HG02884 (cell line): ENCODE measurements around the gene ACKR4.
"Not testable (repeated sequence)": the region's sequence is repeated elsewhere in the genome, so short reads cannot be mapped to it uniquely, and the experiment has no call there.

Experiments used
- ATAC-seq: cut with Tn5 transposase; IDR thresholded peaks from one replicate; pipeline ENCODE4 v1.9.1; 2021; ENCODE audit warnings: mild to moderate bottlenecking, moderate library complexity; ENCODE audit not compliant: unreplicated experiment

Gene ACKR4

DNA sequence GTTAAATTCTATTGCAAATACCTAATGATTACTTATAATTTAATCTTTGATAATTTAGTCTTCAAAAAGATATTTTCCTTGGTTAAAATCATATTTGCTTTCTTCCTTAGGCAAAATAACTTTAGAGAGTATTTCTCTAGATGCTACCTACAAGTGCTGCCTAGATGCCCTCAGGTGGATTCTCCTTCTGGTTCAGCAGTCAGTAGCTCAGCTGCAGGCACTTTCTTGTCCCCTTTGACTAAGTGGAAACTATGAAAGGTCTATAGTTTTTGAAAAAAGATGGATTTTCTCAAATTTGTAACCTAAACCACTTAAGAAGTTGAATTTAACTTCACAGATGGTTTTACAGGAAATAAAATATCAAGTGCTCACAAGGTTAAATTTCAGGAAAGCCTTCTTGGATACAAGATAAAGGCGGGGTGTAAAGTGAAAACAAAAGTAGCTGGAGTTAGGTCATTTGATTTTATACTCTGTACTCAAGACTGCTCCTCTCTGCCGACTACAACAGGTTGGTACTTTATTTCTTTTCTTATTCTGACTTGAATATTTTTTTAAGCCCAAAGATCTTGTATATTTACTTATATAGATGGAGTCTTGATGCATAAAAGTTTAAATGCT lies at the start of gene ACKR4:
Gene ACKR4, plus strand, starts transcription at position 455 of the 618 bp plus-strand sequence. CDS start 3,128 bp downstream, outside the sequence.
- ATAC-seq = no peak

DNA sequence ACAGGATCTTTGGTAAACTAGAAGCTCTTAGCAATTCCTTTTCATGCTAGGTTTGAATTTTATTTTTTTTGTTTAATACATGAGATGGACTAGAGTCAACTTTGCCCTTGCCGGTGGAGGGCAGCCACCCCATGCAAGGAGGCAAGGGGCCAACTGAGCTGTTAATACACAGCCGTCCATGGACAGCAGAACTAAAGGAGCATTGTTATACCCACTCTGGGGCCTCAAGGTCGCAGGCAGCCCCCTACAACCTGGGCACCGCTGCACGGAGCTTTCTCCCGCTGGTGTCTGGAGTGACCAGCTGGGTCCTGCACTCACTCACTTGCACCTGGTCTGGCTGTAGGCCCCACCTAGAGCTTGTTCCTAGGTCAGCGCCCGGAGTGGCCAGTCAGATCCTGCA lies 47.9 kb upstream of the ACKR4 start:
- no peak for ATAC-seq

GRCh38 chr3:132549890-132550578 lies 47.0 kb upstream of the ACKR4 start:
- peak; percentile 89 for ATAC-seq

DNA sequence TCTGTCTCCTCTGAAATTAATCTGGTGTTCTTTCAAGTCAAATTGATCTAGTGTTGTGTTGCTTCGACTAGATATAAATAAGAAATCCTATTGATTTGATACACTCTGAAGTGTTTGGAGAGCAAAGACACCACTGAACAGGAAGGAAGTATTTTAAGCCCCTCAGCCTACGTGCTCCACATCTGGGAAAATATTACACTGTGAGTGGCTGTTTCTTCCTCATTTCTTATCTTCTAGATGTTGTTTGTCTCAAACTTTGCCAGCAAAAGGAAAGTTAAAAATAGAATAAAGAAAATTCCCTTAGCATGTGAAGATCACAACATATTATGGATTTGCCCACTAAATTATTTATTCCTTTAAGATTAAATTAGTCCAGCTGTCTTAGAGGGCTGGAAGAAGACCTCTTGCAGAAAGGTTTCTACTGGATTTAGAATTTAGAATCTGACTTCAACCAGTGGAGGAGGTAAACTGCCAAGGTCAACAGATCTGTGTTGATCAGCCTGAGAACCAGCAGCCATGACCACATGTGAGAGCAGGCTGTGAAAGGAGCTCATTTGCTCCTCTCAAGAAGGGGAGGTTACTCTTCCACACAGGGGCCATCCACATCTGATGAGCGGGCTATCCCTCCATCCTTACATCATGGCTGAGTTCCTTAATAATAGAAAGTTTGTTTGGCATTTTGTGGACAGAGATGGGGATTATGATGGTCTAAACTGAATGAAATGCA lies 46.3 kb upstream of the ACKR4 start:
- ATAC-seq = peak; percentile 9

GRCh38 chr3:132553826-132554225 lies 43.2 kb upstream of the ACKR4 start:
- ATAC-seq = no peak

- ATAC-seq = no peak
Measured at GRCh38 chr3:132554437-132554836, 42.6 kb upstream of the ACKR4 start.

DNA sequence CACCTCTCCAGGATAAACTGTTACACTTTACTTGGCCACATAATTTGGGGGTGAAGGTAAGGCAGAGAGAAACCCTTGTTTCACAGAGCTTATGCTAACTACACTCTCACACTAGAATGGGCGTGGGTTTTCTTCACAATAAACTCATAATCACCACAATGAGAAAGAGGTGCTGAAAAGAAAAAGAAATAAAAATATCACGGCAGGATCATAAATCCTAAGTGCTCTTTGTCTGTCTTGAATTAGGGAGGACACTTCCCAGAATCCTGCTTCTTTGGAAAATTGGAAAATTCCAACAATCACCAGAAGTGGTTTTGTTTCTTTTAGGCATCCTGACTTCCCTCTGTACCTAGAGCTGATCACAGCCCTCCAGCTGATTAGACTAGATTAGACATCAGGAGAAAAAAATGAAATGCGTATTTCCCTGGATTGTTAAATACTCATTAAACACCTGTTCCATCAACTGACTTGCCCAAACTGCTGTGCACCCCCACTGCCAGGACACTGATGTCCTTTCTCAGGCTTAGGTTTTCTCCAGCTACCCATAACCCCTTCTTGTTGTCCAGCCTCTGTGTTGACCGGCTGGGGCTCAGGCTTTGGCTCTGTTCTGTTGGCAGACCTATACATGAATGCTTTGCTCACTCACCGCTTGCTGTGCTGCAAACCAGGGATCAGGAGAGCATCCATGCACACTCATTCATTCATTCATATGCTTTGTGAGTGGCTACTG lies 41.6 kb upstream of the ACKR4 start:
- no peak for ATAC-seq

DNA sequence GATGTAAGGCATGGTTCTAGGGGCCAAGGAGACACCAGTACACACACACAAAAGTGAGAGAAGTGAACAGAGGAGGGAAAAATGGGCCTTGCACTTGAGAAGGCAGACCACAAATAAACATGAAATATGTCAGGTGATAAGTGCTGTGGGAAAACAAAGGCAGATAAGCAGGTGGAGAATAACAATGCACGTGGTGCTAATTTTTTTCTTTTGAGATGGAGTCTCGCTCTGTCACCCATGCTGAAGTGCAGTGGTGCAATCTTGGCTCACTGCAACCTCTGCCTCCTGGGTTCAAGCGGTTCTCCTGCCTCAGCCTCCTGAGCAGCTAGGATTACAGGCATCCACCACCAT lies 41.1 kb upstream of the ACKR4 start:
- ATAC-seq = not testable (repeated sequence)

GRCh38 chr3:132556508-132557159 lies 40.4 kb upstream of the ACKR4 start:
- no peak for ATAC-seq

- ATAC-seq = no peak
Measured at GRCh38 chr3:132561003-132561402, 36.1 kb upstream of the ACKR4 start.

- ATAC-seq = no peak
Measured at GRCh38 chr3:132563420-132564069, 33.5 kb upstream of the ACKR4 start.

GRCh38 chr3:132564070-132564465 lies 33.0 kb upstream of the ACKR4 start:
- no peak for ATAC-seq

- ATAC-seq = no peak
Measured at GRCh38 chr3:132568422-132568821, 28.6 kb upstream of the ACKR4 start.

GRCh38 chr3:132569153-132569552 lies 27.9 kb upstream of the ACKR4 start:
- ATAC-seq = no peak

GRCh38 chr3:132569580-132569979 lies 27.5 kb upstream of the ACKR4 start:
- ATAC-seq = no peak

DNA sequence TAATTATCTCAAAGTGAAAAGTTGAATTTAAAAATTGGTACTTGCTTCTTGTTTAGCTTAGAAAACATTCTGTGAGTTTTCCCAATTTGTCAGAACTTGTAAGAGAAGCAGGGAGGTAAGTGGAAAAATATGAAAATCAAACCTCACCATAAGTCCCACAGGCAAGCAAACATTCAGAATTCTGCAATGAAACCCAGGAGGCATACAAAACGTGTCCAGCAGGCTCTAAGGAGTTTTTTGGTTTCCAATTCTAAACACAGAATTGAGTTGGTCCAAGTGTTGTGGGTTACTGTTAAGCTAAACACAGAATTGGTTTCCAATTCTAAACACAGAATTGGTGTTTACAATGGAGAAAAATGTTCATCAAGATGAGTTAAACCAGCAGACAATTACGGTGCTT lies 27.1 kb upstream of the ACKR4 start:
- no peak for ATAC-seq

- no peak for ATAC-seq
Measured at GRCh38 chr3:132573797-132574211, 23.3 kb upstream of the ACKR4 start.

DNA sequence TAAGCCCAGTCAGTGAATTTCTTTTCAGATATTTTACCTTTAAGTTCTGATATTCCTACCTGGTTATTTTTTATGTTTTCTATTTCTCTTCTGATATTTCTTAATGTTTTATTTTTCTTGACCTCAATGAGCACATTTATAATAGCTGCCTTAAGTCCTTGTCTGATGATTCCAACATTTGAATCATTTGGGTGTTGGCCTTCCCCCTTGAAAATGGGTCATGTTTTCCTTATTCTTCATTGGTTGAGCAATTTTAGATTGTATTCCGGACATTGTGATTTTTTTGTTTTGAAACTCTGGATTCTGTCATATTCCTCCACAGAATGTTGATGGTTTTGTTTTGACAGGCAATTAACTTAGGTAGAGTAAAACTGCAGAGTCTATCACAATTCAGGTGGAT lies 9.7 kb upstream of the ACKR4 start:
- ATAC-seq = no peak

GRCh38 chr3:132592216-132592615 lies 4.9 kb upstream of the ACKR4 start:
- ATAC-seq = no peak

GRCh38 chr3:132593241-132593946 lies 3.7 kb upstream of the ACKR4 start:
- no peak for ATAC-seq
